Frontal cortex (tissue), 4 donors: Measurements from ENCODE around the gene ARPC2. TPM values are rescaled to one million over a fixed set of nuclear protein-coding genes. Genes with fewer than 3 reads are reported as not detected.
"Not testable (repeated sequence)": the region's sequence is repeated elsewhere in the genome, so short reads cannot be mapped to it uniquely, and the experiment has no call there.

Experiments used
- DNase-seq, 2 donors: peaks; one replicate each; pipeline ENCODE4 v3.0.0; 2012; ENCODE audit warnings: low spot score in 2 of 2
- FAIRE-seq: peaks from 2 replicates; lab custom pipeline; 2012; peaks lifted over from hg19 to GRCh38; lab: Jason Lieb, UNC
- total RNA-seq: library from RNA; depleted of rRNA; stranded (reverse); fragments of >200 nt; gene quantifications from one replicate; pipeline ENCODE4 v1.2.3, GENCODE V29; 2014
- donor health status: control.
- donor health status: control.
- donor health status: control.

The ARPC2 gene
- total RNA-seq, 1 donor from 2014 or later: 139 TPM

DNA sequence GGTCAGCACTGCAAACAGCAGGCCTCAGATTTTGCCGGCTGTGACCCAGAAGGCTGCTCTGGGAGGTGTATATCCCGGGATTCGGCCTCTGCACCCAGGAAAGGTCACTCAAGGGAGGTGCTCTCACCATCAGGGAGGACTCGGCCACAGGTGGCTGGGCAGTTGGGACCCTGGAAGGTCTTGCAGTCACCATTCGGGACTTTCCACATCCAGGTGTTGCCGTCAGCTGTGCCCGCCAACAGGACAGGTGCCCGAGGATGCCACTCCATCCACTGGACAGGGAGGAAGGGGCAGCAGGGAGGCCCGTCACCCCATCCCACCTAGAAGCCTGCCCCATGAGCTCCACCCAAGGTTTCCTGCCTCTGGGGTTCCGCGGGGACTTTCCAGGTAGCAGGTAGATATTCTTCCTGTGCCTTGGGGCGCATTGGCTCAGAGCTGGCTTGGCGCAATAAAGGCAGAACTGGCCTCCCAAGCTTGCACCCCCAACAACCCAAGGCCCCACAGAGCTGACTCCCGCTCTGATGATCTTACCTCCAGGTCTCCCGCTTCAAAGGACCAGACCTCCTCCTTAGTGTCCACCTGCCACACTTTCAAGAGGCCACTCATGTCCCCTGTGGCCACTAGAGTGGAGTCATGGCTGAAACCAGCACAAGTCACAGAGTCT, 49.5 kb downstream of the ARPC2 start:
- no peak for DNase-seq
- FAIRE-seq: no peak

DNA sequence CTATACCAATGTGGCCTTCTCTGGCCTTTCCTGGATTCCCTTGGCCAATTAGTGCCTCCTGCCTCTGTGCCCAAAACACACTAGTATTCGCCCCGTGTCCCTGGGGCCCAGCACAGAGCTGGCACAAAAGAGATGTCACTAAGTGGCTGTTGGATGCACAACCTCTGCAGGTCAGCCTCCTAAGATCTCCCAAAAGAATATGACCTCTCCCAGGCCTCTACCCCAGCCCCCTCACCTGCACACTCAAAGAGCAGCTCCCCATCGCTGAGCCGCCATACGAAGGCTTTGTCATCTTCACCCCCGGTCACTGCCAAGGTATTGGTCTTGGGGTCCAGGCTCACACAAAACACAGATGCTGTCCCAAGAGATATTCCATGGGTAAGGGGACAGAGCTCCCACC, 50.3 kb downstream of the ARPC2 start:
- DNase-seq: no peak
- no peak for FAIRE-seq

DNA sequence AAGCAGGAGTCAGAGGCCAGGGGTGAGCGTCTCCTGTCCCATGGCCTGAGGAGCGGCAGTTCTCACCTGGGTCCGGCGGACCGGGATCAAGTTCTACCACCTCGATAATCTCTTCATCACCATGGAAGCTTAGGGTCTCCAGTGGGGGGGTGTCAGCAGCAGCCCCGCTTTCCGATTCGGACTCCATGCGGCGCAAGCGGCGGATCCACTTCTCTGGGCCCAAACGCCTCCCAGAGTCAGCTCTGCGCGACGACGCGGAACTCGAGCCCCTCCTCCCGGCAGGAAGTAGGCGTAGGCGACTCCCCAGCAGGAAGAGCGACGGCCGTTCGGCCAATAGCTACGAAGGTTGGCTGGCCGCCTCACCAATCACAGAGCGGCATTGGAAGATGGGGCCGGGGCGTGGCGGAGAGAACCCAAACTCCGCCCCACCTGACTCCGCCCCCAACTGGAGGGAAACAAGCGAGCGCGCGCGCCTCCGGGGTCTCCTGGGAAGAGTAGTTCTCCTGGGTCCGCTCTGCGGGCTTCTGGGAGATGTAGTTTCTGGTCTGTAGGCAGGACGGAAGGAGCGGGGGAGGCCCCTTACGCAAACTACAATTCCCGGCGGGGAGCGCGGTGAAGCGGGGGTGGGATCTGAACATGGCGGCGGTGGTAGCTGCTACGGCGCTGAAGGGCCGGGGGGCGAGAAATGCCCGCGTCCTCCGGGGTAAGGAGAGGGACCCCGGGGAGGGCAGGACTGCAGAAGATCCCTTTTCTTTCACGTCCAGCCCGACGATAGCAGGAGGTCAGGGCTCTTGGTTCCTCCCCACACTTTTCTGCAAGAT, 53.1 kb downstream of the ARPC2 start, which contains the start of the genes AAMP and PNKD:
AAMP (minus strand) TSS at position 238 of the 821 bp plus-strand sequence; CDS start at position 187, 51 bp downstream.
PNKD (plus strand) TSS at position 620 of the 821 bp plus-strand sequence; CDS start at position 637, 17 bp downstream.
- peak; percentile 95 to 99 for DNase-seq
- FAIRE-seq: peak; percentile 98

DNA sequence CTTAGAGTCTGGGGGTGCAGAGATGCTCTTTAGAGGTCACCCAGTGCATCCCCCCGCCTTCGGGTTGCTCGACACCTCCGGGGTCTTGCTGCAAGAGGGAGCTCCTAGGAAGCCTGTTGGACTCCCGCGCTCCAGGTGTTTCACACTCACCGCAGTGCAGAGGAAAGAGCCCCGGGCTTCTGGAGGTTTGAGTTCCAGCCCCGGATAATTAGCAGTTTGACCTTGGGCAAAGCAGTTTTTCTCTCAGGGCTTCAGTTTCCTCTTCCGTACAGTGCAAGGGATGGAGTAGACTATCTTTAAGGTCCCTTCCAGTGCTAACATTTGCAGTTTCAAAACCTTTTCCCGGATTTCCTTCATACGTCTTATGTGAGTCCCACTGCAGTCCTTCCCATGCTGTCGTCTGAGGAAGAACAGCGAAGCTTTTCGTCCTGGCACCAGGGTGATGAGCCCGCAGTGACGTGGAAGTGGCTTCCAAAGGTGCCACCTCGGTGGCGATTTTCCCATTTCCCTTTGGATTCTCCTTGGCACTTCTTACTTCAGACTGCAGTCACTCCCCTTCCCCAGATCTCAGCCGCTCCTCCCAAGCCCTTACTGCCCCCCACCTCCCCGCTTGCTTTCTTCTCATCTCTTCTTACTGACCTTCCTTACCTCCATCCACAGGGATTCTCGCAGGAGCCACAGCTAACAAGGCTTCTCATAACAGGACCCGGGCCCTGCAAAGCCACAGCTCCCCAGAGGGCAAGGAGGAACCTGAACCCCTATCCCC, 53.9 kb downstream of the ARPC2 start:
- no peak for FAIRE-seq

DNA sequence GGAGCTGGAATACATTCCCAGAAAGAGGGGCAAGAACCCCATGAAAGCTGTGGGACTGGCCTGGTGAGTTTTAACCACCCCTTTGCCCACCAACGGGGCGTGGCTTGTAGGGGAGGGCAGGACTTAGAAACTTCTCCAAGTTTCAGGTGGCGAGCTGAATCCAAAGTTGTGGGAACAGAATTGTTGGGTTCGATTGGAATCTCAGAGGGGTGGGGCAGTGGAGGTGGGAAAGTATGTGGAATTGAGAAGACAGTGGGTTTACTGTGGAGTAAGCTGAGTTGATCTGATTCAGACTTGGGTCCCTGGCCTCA, 54.5 kb downstream of the ARPC2 start:
- no peak for FAIRE-seq

More for the DNA sequence above, 53.9 kb downstream of the ARPC2 start:
- no peak for DNase-seq

DNA sequence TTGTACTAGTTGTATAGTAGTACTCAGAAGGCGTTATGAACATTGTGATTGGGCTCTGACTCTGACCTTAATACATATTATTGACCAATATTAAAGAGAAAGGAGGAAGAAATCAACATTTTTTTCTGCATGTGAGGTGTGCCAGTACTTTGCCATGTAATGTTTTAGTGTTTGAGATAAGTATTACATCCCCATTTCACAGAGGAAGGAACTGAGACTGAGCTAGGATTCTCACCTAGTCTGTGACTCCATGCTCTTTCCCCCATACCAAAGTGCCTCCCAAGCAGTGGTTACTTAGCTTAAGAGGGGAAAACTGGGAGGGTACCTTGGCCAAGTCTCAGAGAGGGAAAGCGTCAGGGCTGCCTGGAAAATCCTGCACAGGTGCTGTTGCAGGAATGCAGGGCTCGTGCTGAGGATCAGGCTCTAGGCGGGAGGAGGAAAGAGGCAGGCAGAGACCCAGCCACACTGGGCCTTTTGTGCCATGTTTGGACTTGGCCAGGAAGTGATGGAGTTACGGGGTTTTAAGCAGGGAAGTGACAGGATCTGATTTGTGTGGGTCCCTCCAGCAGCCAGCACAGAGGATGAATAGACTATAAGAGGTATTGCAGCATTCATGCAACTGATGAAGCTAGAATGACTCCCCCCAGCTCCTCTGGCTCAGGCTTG, 55.0 kb downstream of the ARPC2 start:
- FAIRE-seq (no peak), DNase-seq (no peak)

More for the DNA sequence above, 54.5 kb downstream of the ARPC2 start:
- DNase-seq: no peak

DNA sequence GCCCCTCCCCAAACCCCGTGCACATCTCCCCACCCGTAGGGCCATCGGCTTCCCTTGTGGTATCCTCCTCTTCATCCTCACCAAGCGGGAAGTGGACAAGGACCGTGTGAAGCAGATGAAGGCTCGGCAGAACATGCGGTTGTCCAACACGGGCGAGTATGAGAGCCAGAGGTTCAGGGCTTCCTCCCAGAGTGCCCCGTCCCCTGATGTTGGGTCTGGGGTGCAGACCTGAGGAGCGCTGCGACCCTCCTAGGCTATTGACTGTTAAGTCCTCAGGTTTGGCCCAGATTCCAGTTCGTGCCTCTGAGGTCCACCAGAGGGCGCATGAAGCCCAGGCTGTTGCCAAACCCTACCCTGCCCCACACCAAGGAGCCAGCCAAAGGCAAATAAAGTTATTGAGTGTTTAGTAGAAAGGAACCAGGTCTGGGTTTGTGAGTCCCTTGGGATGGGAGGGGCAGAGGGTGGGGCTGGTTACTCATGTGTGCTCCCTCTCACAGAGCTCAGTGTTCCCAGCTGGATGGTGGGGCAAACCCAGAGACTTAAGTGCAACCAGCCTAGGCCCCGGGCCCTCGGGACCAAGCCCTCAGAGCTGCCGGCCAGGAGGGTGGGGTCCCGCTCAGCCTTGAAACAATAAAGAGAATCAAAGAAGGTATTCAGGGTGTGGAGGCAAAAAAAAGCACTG, 55.7 kb downstream of the ARPC2 start:
- FAIRE-seq: no peak
- peak in 1 of 2 donors; percentile 72 for DNase-seq

DNA sequence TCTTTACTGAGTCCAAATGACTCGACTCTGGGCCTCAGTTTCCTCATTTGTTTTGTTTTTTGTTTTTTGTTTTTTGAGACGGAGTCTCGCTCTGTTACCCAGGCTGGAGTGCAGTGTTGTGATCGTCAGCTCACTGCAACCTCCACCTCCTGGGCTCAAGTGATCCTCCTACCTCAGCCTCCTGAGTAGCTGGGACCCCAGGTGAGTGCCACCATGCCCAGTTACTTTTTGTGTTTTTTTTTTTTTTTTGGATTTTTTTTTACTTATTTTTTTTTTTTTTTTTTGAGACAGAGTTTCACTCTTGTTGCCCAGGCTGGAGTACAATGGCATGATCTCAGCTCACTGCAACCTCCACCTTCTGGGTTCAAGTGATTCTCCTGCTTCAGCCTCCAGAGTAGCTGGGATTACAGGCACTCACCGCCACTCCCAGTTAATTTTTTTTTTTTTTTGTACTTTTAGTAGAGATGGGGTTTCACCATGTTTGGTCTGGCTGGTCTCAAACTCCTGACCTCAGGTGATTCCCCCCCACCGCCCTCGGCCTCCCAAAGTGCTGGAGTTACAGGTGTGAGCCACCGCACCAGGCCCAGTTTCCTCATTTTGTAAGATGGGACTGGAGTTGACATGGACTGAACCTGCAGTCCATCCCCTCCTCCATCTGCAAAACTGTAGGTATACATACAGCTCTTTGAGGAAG, 56.4 kb downstream of the ARPC2 start:
- not testable (repeated sequence) for FAIRE-seq, DNase-seq

DNA sequence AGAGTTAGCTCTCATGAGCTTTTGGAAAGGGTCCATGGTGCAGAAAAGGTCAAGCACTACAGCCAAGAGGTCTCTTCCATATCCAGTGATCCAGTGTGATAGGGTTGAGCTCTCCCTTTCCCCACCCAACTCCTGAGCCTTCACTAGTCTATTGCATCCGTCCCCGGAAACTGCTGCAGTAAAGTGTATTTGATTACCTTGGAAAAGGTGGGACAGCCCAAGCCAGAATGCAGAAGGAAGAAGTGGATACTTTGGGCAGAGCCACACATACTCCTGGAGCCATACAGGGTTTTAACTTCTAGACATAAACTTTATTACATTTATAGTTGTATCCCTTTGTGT, 56.9 kb downstream of the ARPC2 start:
- FAIRE-seq (no peak), DNase-seq (no peak)

DNA sequence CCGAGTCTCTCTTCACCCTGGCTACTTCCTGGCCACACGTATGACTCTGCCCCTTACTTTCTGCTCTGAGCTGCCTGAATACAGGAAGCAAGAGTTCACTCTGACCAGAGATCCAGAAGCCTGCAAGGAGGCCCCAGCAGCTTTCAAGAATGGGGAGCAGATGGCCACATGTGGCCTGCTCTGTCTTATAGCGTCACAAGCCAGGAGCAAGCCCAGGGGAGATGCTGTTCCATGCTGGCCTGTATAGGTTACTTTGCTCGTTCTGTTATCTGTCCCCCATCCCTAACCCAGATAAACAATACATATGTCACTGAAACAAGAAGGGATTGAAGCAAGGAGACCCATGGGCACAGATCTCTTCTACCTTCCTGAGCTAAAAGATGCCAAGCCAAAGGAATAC, 57.6 kb downstream of the ARPC2 start:
- FAIRE-seq: no peak
- DNase-seq: no peak

DNA sequence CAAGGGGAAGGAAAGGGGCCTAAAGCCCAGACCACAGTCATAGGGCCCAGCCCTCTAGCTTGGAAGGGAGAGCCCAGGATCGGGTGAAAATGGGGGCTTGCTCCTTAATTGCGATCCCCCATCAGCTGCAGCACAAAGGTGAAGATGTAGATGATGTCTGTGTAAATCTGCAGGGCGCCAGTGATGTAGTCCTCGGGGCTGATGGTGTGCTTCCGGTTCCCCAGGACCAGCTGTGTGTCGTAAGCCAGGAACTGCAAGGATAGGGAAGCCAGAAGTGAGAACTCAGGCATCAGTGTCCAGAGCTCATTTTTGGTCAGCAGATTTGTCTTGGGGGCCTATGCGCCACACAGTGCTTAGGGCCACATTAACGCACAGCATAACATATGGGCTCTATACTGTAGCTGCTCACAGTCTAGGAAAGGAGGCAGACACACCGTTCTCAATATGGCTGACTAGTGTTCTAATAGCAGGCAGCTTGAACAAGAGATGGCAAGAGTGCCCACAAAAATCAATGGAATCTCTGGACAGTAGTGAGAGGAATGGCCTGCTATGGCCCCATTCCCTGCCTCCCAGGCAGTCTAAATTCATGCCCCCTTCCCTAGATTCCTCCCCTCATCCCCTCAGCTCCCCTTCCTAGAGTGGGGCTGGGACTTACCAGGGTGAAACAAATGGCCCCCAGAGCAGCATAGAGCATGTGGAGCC, 58.5 kb downstream of the ARPC2 start:
- FAIRE-seq (no peak), DNase-seq (no peak)

DNA sequence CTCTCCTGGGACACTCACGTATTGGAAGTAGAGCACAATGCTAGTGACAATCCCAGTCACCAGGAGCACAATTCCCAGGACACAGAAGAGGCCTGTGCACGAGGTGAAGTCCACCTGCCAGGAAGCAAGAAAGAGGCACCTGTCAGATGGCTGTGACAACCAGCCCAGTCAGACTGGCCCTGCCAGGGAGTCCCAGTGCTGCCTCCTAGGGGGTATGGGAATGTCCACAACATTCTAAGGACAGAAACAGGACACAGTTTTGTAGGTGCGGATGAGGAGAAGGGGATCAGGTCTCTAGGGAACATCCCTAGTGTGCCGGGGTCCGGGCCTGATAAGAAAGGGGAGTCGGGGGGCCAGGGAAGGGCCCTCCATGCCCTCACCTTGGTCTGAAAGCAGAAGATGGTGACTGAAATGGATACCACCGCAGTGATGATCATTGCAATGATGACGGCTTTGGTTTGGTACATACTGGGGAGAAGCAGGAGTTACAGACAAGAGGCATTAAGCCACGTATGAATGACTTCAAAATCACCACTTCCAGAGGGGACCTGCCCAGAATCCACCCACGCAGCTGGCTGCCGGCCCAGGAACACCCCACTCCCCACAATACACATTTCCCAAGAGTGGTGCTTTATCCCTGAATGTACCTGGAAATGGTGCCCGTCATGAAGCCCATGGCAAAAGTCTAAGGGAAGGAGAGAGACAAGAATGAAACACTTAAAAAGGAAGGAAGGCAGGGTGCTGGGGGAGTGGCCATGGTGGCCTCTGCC, 60.2 kb downstream of the ARPC2 start:
- no peak for FAIRE-seq
- no peak for DNase-seq

DNA sequence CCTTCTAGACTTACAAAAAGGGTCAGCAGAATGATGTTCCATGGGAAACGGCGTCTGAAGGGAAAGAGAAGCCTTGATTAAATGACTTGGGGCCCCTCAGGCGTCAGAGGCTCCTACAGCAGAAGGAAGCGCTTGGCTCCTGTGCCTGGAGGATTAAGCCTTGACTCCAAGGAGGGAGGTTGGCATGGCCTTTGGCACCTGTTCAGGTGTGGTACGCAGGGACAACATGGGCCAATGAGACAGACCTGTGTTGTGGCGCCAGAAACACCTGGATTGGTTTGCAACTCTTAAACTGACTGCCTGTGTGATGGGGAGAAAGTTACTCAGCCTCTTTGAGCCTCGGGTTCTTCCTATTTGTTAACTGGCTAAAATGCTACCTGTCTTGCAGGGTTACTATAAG, 60.9 kb downstream of the ARPC2 start:
- no peak for FAIRE-seq
- no peak for DNase-seq

DNA sequence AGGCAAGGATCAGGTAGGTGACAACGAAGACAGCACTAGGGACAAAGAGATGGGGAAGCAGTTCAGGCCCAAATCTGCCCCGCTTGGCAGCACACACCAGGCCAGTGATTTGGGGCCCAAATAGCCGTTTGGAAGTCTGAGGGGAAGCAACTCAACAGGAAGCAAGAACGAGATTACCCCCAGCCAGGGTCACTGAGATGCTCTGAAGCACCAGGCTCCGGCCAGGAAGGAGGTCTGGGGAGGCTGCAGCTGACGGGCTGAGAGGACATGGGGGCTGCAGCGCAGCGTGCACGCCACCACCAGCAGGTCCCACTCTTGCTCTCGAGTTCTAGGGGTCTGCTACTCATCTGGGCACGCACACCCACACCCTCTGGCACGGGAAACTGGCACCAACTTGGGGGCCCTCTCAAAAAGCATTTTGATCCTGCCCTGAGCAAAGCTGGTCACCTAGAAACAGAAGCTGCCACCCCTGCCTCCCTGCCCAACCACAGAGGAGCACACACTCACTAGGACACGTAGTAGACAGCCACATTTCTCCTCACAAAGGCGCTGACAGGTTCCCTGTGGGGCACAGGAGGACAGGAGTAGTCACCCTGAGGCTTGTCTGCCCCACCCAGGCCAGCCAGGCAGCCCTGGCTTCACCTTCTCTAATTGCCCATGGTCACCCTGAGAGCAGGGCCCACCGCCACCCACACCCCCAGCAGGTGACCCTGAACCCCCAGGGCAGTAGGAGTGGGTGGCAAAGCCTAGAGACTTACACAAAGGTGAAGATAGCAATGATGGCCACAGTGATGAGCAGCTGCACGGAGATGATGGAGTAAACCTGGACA, 61.8 kb downstream of the ARPC2 start:
- FAIRE-seq: no peak

DNA sequence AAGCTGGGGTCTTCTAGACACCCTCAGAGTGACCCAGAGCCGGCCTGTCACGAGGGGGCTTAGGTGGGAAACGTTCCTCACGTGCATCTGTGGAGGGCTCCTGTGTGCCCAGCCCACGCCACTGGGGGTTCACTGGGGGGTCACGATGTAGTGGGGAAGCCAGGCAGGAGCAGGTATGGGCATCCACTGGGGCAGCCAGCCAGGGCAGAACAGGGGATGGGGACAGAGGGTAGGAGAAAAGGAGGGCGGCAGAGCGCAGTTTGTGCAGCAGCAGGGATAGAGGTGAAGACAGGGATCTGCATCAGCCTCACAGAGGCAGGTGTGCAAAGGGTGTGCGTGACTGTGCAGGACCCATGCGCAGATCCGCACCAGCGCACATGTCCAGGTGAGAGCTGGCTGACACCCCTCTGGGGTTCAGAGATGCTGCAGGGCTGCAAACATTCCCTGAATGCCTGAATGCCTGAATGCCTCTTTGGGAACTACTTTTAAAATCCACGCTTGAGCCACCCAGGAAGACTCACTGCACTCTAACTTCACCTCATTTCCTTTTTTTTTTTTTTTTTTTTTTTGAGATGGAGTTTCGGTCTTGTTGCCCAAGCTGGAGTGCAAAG, 63.4 kb downstream of the ARPC2 start:
- DNase-seq (no peak), FAIRE-seq (no peak)

More for the DNA sequence above, 61.8 kb downstream of the ARPC2 start:
- DNase-seq: no peak

DNA sequence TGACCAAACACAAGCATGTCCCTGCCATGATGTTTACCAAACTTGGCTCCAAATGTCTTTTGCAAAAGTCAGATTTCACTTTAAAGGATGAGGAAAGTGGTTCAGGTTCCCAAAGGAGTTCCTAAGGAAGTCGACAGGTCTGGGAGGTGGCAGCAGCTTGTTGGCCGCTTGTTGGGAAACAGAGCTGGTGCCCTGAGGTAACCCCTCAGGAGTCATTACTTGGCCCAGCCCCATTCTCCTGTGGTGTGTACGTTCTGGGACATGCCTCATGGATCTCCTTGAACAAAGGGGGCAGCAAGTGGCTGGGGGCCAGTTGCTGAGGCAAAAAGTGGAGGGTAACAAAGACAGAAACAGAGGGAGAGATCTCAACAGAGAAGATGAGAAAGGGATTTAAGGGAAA, 64.5 kb downstream of the ARPC2 start:
- DNase-seq (no peak), FAIRE-seq (no peak)
